NCI-H2081 treated with DMSO at 0.1 percent for 48 hours (cell line): Measurements from ENCODE around the gene EXPH5.
A peak's percentile ranks its signal among the peaks of the same experiment; 100 is the strongest.

Experiments
- DNase-seq: peaks from one replicate; lab custom pipeline; 2025; lab: John Stamatoyannopoulos, UW

Gene EXPH5

DNA sequence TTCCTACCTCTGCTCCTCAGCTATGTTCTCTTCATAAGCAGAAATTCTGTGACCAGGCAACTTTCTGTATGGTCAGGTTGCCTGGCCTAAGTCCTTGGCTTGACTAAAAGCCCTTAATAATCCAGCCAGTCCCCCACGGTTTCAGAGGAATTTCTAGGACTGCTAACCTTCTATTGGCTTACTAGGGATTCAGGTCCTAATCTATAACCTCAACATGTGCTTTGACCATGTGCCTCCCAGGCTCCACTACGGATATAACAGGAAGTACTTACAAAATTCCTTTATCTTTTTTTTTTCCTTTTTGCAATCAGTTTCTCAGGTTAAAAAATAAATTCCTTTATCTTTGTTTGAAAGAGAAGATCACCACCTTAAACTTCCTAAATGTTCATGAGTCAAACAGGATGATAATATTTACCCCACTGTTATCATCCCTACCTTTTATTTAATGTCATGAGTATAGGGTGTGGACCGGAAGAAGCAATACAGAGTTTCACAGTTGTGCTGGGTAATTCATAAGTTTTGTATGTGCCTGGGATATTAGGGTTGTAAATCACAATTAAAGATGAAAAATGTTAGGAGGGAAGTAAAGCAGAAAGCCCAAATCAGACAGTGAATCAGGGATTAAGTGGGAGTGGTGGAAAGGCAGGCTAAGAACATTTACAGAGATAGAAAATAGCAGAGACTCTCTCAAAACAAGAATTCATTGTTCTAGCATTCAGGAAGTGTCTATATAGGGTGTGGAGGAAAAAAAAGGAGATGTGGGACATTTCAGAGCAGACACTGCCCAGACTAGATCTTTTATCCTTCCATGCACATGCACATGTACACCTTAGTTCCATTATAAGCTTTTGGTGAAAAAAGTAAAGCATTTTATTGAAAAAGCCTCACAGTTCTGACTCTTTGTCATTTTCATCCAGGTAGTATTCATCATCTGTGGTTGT lies 84.6 kb downstream of the EXPH5 start:
- no peak for DNase-seq

GRCh38 chr11:108501396-108501795 lies 92.2 kb downstream of the EXPH5 start:
- no peak for DNase-seq

DNA sequence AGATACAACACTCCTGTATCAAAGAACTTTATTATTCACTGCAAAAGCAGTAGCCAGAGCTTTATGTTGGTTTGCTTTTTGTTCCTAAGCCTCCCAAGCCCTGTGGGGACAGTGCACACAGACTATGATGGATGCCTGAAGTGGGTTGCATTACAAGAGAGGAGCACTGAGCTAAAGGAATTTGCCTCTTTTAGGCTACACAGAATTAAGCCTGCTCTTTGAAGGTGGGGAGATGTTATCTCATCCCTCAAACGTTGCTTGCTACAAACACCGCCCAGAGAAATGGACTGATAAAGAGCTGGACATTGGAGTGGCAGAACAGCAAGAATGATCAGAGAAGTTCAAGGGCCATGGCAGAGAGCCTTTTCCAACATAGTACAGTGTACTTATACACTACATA lies 92.8 kb downstream of the EXPH5 start:
- no peak for DNase-seq

DNA sequence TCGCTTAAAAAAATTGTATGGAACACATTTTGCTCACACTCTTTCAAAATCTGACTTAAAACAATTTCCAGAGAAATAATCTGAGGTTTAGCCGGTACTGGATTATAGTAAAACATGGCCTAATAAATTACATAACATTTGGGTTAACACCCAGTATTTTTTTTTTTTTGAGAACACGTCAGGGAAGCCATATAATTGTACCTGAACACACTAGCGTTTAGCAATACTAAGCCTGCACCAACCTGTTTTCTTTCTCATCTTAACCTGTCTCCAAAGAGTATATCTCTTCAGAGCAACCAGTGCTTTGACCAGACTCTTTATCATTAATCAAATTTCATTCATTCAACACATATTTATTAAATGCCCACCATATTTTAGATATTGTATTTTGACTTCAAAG lies 93.4 kb downstream of the EXPH5 start:
- DNase-seq, result no peak

GRCh38 chr11:108498816-108499408 lies 94.7 kb downstream of the EXPH5 start:
- DNase-seq, result no peak

GRCh38 chr11:108498046-108498815 lies 95.3 kb downstream of the EXPH5 start, which contains the start of gene POGLUT3:
Gene POGLUT3 (minus strand): TSS chr11:108498384. CDS start chr11:108498366, 18 bp downstream.
- DNase-seq, result no peak

GRCh38 chr11:108497317-108498045 lies 96.1 kb downstream of the EXPH5 start:
- peak; percentile 14 for DNase-seq

DNA sequence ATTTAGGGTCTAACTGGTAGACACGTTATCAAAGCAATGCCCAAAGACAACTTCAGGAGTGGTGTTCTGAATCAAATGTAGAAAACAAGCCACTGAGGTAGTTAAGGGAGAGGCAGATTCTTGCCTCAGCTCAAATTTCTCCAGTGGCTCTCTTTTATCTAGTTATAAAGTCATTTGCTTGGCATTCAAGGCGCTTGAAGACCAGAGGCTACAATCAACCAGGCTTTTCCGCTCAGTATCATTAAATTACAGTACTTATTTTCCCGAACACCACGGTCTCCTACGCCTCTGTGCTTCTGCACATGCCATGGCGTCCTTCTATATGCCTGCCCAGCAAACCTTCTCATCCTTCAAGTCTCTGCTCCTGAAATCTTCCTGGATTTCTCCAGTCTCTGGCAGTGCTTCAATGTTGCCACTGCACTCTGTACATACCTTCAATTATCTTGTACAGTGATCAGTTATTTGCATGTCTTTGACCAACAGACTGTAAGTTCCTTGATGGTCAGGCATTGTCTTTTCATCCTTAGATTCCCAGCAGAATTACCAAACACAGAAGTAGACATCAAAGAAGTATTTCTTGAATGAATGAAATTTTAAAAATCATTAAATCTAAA lies 96.8 kb downstream of the EXPH5 start:
- no peak for DNase-seq

DNA sequence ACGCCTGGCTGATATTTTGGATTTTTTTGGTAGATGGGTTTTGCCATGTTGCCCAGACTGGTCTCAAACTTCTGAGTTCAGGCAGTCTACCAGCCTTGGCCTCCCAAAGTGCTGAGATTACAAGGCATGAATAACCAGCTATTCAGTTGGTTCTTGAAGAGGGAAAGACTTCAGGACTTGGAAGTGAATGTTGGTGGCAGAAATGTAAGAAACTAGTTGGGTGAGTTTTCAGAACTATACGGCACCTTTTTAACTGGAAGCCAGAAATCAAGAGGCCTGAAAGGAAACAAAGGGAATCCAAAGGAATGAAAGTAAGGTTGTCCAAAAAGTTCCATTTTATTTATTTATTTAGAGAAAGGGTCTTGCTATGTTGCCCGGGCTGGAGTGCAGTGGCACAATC lies 98.2 kb downstream of the EXPH5 start:
- DNase-seq, result no peak

- DNase-seq, result no peak
Measured at GRCh38 chr11:108494182-108494581, 99.4 kb downstream of the EXPH5 start.

DNA sequence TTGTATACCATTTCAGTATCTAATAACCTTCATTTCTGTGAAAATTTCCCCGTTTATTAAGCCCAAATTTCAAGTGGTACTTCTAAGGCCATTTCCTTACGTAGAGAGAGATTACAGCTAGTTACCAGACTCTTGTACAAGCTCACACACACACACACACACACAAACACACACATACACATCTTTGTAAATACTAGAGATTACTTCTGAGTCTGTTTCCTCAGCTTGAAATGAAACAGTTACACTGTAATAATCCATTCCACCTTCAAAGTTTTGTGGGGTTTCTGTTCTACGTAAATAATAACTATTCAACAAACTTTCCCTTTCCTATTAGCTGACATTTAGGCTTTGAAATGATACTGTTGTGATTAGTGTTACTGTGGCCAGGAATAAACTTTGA lies 101.6 kb downstream of the EXPH5 start:
- no peak for DNase-seq

- no peak for DNase-seq
Measured at GRCh38 chr11:108486828-108487227, 106.7 kb downstream of the EXPH5 start.

GRCh38 chr11:108486331-108486730 lies 107.2 kb downstream of the EXPH5 start:
- DNase-seq, result no peak

DNA sequence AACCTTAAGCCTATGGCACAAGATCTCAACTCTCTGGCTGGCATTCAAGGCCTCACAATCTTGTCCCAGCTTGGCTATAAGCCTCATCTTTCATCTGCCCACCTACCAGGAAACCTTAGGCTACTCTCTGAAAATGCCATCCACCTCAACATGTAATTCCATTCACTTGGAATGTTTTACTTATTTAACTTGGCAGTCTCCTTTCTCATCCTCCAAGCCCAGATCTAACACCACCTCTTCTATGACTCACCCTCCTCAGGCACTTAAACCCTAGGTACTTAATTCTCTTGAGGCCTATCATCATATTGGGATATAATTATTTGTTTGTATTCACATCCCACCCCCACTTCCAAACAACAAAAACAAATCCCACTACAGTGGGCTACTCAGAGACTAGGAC lies 110.4 kb downstream of the EXPH5 start:
- no peak for DNase-seq

DNA sequence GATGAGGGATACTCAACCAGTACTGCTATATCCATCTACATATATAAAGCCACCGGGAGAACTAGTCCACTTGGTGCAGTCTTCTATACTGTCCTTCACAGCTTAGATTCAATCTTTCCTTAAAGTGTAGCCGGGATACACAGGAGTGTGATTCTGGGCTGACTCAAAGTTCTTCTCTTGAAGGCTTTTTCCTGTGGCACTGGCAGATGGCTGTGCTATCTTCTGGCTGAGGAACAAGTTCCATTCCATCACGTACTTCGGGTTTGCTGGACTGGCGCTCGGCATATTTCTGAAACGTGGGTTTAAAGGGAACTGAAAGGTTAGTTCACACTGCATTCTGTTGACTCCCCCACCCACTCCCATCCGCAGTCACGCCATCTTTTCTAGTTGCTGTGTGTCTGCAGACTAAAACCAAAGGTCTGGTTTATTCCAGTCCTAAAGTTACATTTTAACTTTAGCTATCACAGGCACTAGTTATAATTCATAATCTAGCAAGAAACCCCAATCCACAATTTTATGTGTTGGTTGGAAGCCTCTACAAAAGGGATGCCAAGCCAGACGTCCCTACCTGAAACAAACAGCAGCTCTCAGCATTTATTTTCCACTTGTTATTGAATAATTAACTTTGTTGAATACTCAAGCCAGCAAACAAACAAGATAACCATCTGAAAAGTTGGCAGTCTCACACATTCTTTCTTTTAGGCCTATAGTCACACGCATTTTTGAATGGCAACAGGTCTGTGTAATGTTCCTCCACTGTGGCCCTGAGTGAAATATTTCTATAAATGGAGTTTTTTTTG lies 118.7 kb downstream of the EXPH5 start:
- no peak for DNase-seq

DNA sequence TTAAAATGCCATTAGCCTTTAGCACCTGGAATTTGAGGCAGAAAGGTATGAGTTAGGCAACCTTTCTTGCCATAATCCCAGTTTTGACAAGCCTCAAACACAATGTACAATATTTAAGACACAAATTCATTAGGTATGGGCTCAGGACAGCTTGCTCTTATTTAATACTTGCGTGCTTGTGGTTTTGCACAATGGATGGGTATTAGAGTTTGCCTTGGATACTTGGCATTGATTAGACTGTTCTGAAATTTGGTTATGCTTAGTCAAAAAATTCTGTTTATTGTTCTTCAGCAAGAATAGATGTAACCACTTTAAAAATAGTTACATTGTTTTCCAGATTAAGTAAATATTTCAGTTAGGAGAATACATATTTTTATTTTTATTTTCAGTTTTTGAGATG lies 120.9 kb downstream of the EXPH5 start:
- no peak for DNase-seq

DNA sequence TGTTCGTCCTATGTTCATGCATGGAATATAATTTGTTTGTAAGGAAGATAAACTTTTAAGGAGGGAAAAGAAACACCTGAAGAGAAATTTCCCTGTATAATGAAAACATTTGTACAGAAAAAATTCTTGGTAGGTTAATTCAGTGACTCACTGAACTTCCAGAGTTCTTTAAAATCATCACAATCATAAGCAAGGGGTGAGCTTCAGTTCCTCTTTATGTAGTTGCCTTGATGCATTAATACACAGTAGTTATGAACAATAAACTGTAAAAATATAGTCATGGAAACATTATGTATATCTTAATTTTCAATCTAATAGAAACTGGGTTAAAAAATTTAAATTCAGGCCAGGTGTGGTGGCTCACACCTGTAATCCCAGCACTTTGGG lies 125.1 kb downstream of the EXPH5 start:
- DNase-seq, result no peak

- DNase-seq, result peak; percentile 94
Measured at GRCh38 chr11:108467091-108467823, 126.3 kb downstream of the EXPH5 start, which contains the start of gene C11orf65. Gene C11orf65 (minus strand): TSS chr11:108467529. CDS start chr11:108461559, 5,970 bp downstream.

DNA sequence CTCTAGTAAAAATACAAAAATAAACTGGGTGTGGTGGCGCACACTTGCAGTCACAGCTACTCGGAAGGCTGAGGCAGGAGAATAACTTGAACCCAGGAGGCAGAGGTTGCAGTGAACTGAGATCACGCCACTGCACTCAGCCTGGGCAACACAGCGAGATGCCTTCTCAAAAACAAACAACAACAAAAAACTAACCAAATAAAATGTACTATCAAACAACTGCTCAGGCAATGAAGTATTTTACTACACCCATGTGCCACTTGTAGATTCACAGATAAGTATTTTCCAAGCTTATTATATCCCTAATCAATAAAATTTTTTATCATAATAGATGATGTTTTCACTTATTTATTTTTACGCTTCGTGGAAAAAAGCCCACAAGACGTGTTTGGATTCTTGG lies 127.2 kb downstream of the EXPH5 start:
- no peak for DNase-seq
